Cardiac muscle cell (in vitro differentiated cells and primary cell): ENCODE measurements around the gene GABRG3. TPM values are rescaled to one million over a fixed set of nuclear protein-coding genes. Genes with fewer than 3 reads are reported as not detected.

Experiments used
- DNase-seq, 2 donors: peaks; one replicate each; pipeline versions ENCODE4 v3.0.0 to v3.0.0-alpha.2; 2010 to 2017; ENCODE audit warnings: low read depth in 1 of 2, low spot score in 1 of 2
- H3K27ac ChIP-seq: fragments of 200-600 bp; sonication (generic); 2 replicates; pipeline ENCODE4 v1.5.1; 2016
- H3K27me3 ChIP-seq: fragments of 200-600 bp; sonication (generic); 2 replicates; pipeline ENCODE4 v1.6.0; 2016; ENCODE audit warnings: control low read depth
- H3K36me3 ChIP-seq: fragments of 200-600 bp; sonication (generic); 2 replicates; pipeline ENCODE4 v1.5.1; 2016; ENCODE audit warnings: control low read depth
- H3K4me1 ChIP-seq: fragments of 200-600 bp; sonication (generic); 2 replicates; pipeline ENCODE4 v1.8.1; 2017; ENCODE audit warnings: low read depth, mild to moderate bottlenecking, mixed run types
- H3K4me3 ChIP-seq: fragments of 200-600 bp; sonication (generic); 2 replicates; pipeline ENCODE4 v1.5.1; 2016; ENCODE audit warnings: mild to moderate bottlenecking
- H3K9me3 ChIP-seq: fragments of 200-600 bp; sonication (generic); 2 replicates; pipeline ENCODE4 v1.5.1; 2017; ENCODE audit warnings: low read depth, mild to moderate bottlenecking, control low read depth
- polyA plus RNA-seq: library from polyadenylated mRNA; unstranded; fragments of >200 nt; fragmentation: Nextera tagmentation; extraction: Ambion mirVana; gene quantifications from 2 replicates; pipeline ENCODE4 v1.2.1, GENCODE V29; 2016
- total RNA-seq: library from RNA; depleted of rRNA; stranded (reverse); fragments of >200 nt; gene quantifications from 2 replicates; pipeline ENCODE4 v1.2.3, GENCODE V29; 2016
- TF ChIP-seq, protein P1 (sequence below): IDR thresholded peaks from 2 replicates; pipeline ENCODE4 v1.5.1; 2012; ENCODE audit warnings: low read depth, mild to moderate bottlenecking, low read length

GABRG3 gene
- total and polyA plus RNA-seq, 2 experiments from 2014 or later: not detected

DNA sequence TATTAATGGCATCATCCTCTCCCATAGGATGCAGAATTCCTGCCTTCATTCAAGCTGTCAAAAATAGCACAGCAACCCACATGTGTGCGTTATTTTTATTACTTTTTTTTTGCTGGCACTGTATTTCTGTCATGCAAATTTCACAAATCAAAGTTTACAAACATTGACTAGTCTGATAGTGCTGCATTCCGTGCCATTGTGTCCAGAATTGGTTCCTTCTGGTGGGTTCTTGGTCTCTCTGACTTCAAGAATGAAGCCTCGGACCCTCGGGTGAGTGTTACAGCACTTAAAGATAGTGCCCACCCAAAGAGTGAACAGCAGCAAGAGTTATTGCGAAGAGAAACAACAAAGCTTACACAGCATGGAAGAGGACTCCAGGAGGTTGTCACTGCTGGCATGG is 490.2 kb downstream of the GABRG3 start:
- H3K27ac ChIP-seq: no peak overlapping the region
- no peak overlapping the region for H3K4me3 ChIP-seq
- no peak for DNase-seq
- H3K36me3 ChIP-seq: no peaks in the 10 kb centered on the region
- TF ChIP-seq, protein P1, sequence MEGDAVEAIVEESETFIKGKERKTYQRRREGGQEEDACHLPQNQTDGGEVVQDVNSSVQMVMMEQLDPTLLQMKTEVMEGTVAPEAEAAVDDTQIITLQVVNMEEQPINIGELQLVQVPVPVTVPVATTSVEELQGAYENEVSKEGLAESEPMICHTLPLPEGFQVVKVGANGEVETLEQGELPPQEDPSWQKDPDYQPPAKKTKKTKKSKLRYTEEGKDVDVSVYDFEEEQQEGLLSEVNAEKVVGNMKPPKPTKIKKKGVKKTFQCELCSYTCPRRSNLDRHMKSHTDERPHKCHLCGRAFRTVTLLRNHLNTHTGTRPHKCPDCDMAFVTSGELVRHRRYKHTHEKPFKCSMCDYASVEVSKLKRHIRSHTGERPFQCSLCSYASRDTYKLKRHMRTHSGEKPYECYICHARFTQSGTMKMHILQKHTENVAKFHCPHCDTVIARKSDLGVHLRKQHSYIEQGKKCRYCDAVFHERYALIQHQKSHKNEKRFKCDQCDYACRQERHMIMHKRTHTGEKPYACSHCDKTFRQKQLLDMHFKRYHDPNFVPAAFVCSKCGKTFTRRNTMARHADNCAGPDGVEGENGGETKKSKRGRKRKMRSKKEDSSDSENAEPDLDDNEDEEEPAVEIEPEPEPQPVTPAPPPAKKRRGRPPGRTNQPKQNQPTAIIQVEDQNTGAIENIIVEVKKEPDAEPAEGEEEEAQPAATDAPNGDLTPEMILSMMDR: no peak
- no peaks in the 10 kb centered on the region for H3K9me3 ChIP-seq
- no peaks in the 10 kb centered on the region for H3K27me3 ChIP-seq
- H3K4me1 ChIP-seq: no peaks in the 10 kb centered on the region

DNA sequence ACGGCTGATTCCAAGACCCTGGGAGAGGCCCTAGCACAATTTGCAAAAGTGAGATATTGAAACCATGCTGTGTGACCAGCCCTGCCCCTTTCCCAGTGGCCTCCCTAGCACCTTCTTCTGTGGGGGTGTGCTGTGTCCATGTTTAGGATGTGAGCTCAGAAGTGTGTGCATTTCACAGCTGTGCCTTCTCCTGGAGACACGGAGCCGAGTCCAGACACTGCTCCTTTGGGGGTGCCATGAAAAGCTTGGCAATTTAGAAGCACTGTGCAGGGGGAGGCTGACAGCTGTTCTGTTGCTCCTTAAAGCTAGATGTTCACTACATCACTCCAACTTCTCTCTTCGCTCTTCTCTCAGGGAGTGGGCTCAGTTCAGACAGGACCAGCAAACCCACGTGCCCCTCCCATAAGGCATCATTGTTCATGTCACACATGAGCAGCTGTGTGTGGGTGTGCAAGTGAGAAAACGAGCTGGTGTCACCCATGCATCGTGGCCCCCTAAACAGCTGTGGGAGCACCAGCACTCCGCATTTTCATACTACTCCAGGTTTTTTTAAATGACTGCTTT is 492.6 kb downstream of the GABRG3 start:
- no peaks in the 10 kb centered on the region for H3K27me3 ChIP-seq
- H3K27ac ChIP-seq: no peak overlapping the region
- no peak overlapping the region for H3K4me3 ChIP-seq
- TF ChIP-seq, protein P1: no peak
- H3K4me1 ChIP-seq: no peaks in the 10 kb centered on the region
- no peaks in the 10 kb centered on the region for H3K9me3 ChIP-seq
- DNase-seq: no peak
- no peaks in the 10 kb centered on the region for H3K36me3 ChIP-seq

DNA sequence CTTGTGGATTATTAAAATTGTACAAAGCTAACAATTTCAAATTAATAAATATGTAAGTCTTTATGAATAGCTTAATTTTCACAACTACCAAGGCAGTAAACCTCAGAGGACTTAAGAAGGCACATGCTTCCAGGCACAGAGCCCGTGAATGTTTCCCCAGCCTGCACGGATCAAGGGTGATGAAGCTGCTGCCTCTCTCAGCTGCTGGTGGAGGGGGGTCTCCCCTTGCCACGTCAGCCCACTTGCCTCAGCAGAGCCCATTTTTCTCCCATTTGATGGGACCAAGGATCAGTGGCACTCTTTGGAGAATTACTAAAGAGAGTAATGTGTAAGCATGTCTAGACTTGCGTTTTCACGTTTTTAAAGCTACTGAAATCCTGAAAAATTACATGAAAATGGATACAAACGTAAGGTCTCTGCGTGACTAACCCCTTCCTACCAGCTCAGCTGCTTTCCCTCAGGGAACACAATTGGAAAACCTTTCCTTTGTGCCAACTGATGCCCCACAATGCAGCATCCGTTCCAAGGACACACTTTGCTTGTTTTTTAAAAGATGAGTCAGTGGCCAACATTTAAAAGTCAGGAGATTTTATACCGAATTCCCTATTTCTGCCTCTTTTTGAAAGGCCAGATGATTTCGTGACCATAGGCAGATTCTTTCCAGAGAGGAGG is 494.1 kb downstream of the GABRG3 start:
- no peaks in the 10 kb centered on the region for H3K36me3 ChIP-seq
- H3K4me1 ChIP-seq: no peaks in the 10 kb centered on the region
- no peaks in the 10 kb centered on the region for H3K27me3 ChIP-seq
- no peak overlapping the region for H3K4me3 ChIP-seq
- DNase-seq: no peak
- TF ChIP-seq, protein P1: no peak
- H3K27ac ChIP-seq: no peak overlapping the region
- no peaks in the 10 kb centered on the region for H3K9me3 ChIP-seq

DNA sequence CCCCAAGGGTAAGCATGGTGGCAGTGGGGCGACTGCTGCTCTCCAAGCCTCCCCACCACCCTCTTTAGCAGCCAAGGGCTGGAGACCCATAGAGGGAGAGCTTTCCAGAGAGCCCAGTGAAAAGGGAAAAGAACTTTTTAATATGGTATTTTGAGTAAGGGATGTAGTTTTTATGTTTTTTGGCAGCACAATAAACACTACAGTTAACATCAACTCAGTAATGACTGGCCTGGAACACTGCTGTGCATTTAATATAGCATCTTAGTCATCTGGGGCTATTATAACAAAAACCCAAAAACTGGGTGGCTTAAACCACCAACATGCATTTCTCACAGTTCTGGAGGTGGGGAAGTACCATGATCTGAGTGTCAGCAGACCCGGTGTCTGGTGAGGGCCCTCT is 495.8 kb downstream of the GABRG3 start:
- Histone ChIP-seq H3K4me3 (no peak overlapping the region), H3K4me1 (no peaks in the 10 kb centered on the region), H3K9me3 (no peaks in the 10 kb centered on the region), H3K36me3 (no peaks in the 10 kb centered on the region), H3K27ac (no peak overlapping the region), H3K27me3 (no peaks in the 10 kb centered on the region)
- DNase-seq: no peak
- TF ChIP-seq, protein P1: no peak

DNA sequence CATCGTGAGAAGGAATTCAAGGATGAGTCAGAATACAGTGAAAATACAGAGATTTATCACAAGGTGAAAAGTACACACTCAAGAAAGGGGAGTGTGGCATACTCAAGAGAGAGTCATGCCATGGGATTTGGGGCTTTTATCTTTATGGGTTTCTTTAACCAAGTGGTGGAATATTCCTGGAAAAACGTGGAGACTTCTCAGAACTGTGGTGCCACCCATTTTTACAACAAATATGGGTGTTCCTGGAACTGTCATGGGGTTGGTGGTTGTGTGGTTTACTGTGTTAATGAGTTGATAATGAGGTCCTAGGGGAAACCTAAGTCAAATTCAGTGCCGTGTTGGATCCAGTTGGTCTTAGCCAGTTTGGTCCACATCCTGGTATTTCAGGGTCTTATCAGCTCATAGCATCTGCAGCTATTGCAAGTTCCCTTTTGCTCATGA is 497.2 kb downstream of the GABRG3 start:
- Histone ChIP-seq H3K27ac (no peak overlapping the region), H3K4me3 (no peak overlapping the region), H3K27me3 (no peaks in the 10 kb centered on the region), H3K4me1 (no peaks in the 10 kb centered on the region), H3K36me3 (no peaks in the 10 kb centered on the region), H3K9me3 (no peaks in the 10 kb centered on the region)
- TF ChIP-seq, protein P1: no peak
- no peak for DNase-seq
